ENCODE measurements around the gene TBC1D14. TPM values are rescaled to one million over a fixed set of nuclear protein-coding genes. Genes with fewer than 3 reads are reported as not detected.

The TBC1D14 gene
- polyA plus RNA-seq, 3 donors, result 61.2 to 66.4 (median 61.8) TPM

DNA sequence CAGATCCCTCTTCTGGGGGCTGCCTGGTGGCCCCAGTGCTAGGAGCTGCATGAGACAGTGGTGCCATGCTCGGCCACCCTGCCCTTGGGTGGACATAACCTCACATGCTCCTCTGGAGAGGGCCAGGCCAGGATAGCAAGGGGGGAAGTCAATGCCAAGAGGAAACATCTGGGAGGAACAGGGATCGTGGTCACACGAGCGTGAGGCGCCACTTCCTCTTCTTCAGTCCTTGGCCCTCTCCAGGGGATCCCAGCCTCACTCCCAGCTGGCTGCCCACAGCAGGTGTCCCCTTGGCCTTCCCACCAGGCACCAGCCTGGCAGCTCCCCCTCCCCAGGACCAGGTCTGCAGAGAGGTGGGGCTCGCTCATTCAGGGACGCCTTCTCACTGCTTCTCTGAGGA, 28.6 kb downstream of the TBC1D14 start:
- no peak for DNase-seq (ENCODE audit: extremely low read depth in 1 of 11, low read depth in 9 of 11, low spot score in 4 of 11)

- DNase-seq (ENCODE audit: extremely low read depth in 1 of 11, low read depth in 9 of 11, low spot score in 4 of 11), result no peak
These were observed 29.1 kb downstream of the TBC1D14 start for GRCh38 chr4:6938647-6939271.

DNA sequence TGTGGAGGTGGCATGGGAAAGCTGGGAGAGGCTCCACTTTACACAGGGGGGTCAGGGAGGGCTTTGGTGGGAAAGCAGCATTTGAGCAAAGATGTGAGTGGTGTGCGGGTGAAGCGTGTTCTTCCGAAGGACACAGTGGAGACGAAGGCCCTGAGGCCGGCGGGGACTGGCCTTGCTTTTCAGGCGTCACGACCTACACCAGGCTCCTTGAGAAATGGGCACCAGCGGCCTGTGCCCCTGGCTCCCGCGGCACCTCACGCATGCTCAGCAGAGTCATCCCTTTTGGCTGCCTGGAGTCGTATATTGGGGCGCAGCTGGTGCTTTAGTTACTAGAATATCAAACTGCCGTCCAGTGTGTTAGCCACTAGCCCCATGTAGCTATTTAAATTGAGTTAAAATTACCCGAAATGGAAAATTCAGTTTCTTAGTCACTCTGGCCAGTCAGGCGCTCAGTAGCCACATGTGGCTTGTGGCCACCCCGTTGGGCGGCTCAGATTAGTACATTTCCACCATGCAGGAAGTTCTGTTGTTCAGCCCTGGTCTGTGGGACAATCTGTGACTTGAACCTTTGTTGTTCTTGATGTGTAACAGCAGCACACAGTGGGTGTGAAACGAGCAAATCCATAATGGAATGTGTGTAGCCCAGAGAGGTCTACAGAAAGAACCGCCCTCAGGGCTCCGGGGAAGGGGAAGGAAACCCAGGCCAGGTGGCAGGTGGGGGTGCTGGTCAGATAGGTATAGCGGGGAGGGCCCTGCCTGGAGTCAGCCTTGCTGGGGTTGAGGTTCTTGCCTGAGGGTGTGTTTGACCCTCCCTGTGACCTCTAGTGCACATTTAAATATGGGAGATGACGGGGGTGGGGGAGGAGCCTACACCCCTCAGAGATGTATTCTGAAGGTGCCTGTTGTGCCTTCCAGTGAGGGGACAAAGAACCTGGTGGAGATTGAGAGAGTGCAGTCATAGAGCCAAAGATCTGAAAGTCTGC, 30.4 kb downstream of the TBC1D14 start:
- DNase-seq (ENCODE audit: extremely low read depth in 1 of 11, low read depth in 9 of 11, low spot score in 4 of 11), result no peak

- no peak for DNase-seq (ENCODE audit: extremely low read depth in 1 of 11, low read depth in 9 of 11, low spot score in 4 of 11)
These were observed 31.1 kb downstream of the TBC1D14 start for GRCh38 chr4:6940744-6941137.

DNA sequence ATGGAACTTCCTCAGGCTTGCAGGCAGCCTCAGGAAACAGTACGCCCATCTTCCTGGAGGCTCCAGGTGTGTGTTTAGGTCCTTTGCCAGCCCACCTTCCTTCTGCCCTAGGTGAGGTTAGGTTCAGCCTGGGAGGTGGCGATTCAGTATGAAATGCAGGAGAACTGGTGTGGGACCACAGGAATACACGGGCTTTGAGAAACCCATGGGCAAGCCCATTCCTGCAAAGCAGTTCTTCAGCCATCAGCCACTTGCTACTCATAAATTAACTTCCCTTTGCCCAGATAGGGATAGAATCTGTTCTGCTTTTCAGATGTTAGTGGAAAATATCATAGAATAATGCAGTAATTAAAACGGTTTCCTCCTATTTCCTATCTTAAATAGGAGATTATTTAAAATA, 32.2 kb downstream of the TBC1D14 start:
- DNase-seq (ENCODE audit: extremely low read depth in 1 of 11, low read depth in 9 of 11, low spot score in 4 of 11), result no peak

DNA sequence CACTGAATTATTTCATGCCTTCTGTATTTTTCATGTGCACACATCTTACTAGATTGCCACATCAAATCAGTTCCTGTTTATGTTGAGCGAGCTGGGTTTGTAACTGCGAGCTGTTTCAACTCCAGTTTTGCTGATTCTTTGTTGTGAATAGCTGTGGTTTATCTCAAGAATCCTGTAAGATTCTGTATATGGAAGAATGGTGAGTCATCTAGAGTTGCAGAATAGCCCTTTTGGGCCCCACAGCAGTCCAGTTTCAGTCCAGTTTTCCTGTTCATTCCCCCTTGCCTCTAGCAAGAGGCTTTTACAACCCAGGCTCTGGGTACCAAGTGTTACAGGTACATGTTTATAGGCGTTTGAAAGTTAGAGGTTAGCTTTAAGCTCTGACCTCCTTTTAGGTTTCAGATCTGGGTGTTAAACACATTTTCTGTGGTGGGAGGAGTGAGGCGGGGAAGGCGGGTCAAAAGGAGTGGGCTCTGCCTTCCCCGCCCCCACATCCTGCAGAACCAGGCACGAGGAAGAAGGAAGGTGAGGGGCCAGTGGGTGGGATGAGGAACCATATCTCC, 32.7 kb downstream of the TBC1D14 start:
- no peak for DNase-seq (ENCODE audit: extremely low read depth in 1 of 11, low read depth in 9 of 11, low spot score in 4 of 11)

DNA sequence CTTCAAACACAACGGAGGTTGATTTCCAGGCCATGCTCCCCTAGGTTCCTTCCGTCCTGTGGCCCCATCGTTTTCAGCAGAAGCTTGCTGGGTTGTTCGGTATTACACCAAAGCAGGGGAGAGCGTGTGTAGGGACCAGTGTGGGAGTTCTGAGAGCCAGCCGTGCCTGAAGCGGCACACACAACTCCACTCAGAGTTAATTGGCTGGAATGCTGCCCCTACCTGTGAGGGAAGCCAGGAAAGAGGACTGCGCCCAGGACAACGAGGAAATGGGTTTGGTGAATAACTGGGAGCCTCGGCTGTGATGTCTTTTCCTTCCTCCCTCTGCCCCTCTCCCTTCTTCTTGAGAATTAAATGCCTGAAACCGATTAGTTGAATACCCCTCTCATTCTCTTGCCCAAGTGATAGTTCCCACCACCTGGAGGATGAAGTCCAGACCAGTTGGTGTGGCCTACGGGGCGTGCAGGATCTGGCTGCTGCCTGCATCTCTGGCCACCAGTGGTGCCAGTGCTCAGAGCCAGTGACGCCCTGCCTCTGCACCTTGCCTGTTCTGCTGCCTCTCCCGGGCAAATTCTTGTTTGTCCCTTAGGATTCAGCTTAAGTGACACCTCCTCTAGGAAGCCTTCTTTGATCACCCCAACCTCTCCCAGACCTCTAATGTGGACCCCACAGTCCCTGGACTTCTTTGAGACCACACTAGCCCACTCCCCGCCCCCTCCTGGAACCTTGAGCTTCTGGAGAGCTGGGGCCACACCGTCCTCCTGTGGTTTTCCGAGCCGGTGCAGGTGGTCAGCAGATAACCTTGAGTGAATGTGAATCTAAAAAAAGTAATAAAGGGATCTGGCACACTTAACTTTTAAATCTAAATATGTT, 33.6 kb downstream of the TBC1D14 start:
- no peak for DNase-seq (ENCODE audit: extremely low read depth in 1 of 11, low read depth in 9 of 11, low spot score in 4 of 11)

DNA sequence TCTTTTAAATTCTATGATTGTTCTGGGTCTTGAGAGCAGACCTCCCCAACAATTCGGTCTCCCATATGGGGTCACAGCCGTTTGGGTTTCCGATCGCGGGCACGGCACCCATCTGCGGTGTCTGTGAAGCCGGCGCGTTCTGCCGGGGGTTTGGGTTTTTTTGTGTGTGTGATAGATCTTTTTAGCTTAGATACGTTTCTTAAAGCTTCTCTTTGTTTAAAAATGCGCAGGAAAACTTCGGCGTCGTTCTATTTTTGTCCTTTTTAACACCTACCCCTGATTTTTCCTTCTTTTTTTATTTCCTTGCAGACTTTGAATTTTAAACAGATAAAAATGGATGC, 34.2 kb downstream of the TBC1D14 start:
- no peak for DNase-seq (ENCODE audit: extremely low read depth in 1 of 11, low read depth in 9 of 11, low spot score in 4 of 11)

GRCh38 chr4:6944301-6945051, 34.9 kb downstream of the TBC1D14 start:
- DNase-seq (ENCODE audit: extremely low read depth in 1 of 11, low read depth in 9 of 11, low spot score in 4 of 11), result no peak

- DNase-seq (ENCODE audit: extremely low read depth in 1 of 11, low read depth in 9 of 11, low spot score in 4 of 11), result no peak
These were observed 35.4 kb downstream of the TBC1D14 start for GRCh38 chr4:6945052-6945409.

- no peak for DNase-seq (ENCODE audit: extremely low read depth in 1 of 11, low read depth in 9 of 11, low spot score in 4 of 11)
These were observed 36.9 kb downstream of the TBC1D14 start for GRCh38 chr4:6946497-6946896.

GRCh38 chr4:6948134-6948460, 38.5 kb downstream of the TBC1D14 start:
- DNase-seq (ENCODE audit: extremely low read depth in 1 of 11, low read depth in 9 of 11, low spot score in 4 of 11), result no peak

DNA sequence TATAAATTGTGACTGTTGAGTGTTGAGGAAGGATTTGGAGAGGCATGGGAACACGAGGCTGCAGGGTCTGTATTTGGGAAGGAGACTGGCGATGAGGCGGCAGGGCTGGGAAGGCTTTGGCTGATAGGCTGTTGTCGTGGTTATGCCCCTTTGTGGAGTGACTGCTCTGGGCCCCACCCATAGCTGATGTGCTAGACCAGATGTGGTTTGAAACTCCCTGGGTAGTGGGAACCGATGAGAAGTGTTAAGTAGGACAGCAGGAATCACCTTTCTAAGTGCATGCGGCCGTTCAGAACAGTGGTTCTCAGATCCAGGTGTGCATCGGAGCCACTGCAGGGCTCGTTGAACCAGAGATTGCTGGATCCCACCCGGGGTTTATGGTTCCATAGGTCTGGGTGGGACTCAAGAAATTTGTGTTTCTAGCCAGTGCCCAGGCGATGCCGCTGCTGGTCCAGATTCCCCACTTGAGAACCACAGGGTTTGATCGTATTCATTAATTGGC, 42.3 kb downstream of the TBC1D14 start:
- no peak for DNase-seq (ENCODE audit: extremely low read depth in 1 of 11, low read depth in 9 of 11, low spot score in 4 of 11)

DNA sequence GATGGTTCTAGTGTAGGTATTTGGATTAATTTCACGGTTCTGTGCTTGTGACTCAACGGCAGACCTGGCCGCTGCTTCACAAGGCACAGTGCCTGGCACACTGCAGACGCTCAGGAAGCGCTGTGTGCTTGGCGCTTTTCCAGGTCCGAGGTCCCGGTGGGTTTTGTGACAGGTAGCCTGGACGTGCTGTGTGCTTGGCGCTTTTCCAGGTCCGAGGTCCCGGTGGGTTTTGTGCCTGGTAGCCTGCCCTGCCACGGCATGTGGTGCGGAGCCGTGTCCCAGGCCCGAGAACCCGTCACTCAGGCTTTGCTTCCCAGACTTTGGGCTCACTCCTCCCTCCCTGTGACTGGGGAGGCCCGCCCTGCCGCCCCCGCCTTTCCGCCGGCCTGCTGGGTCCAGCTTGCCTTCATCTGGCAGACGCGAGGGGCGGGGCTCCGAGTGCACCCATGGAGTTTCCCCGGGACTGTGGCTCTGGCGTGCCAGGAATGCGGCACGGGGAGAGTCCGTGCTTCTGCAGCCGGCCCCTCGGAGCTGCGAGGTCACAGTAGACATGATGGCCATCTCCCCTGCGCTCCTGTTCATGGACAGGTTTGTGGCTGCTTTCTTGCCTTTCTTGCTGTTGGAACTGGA, 44.2 kb downstream of the TBC1D14 start:
- peak in 5 of 11 donors; percentile 49 to 67 (median 60) for DNase-seq (ENCODE audit: extremely low read depth in 1 of 11, low read depth in 9 of 11, low spot score in 4 of 11)

- DNase-seq (ENCODE audit: extremely low read depth in 1 of 11, low read depth in 9 of 11, low spot score in 4 of 11), result no peak
These were observed 45.8 kb downstream of the TBC1D14 start for GRCh38 chr4:6955261-6955911.

GRCh38 chr4:6956087-6956433, 46.4 kb downstream of the TBC1D14 start:
- DNase-seq (ENCODE audit: extremely low read depth in 1 of 11, low read depth in 9 of 11, low spot score in 4 of 11), result no peak

DNA sequence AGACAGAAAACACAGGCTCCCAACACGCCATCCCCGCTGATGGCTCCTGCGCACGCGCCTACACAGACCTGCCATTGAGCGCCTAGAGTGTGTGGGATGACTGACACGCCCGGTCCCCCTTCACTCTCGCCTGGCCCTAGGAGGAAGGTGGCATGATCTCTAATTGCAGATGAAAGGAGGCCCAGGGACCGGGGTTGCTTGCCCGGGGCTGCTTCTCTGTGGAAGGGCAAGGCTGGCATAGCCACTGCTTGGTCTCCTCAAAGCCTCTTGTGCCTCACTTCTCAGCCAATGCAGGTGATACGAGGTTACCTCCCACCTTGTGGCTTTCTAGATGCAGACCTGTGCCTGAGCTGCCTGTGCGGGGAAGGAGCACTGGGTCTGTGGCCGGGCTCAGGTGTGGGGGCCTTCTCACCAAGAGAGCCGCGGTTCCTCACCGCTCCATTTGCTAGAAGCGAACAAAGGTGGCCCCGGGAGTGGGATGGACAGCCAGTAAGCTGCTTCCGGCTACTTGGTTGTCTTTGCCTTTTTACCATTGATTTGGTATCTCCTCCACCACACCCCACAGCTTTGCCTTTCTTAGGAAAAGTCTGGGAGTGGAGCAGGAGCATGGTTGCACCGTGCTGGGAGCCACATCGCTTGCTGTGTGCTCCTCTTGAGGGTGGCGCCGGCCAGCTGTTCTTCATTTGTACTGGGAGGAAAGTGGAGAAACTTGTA, 47.0 kb downstream of the TBC1D14 start:
- DNase-seq (ENCODE audit: extremely low read depth in 1 of 11, low read depth in 9 of 11, low spot score in 4 of 11), result no peak

Measured in renal cortex interstitium (tissue), 11 donors.